Stimulated activated CD4-positive, alpha-beta T cell treated with anti-CD3 and anti-CD28 coated beads, Interleukin-1b, Interleukin-23, amount 100 ng/mL, for 4 hours (primary cell): Measurements from ENCODE around the gene SLC36A3.
"Not testable (repeated sequence)": the region's sequence is repeated elsewhere in the genome, so short reads cannot be mapped to it uniquely, and the experiment has no call there.

Experiments
- DNase-seq, 2 donors: peaks; one replicate each; pipeline ENCODE4 v3.0.0-alpha.2; 2020; ENCODE audit warnings: low read depth in 2 of 2

The SLC36A3 gene

GRCh38 chr5:151258816-151259215 lies 44.8 kb downstream of the SLC36A3 start:
- DNase-seq, result no peak

GRCh38 chr5:151258201-151258611 lies 45.4 kb downstream of the SLC36A3 start:
- no peak for DNase-seq

- no peak for DNase-seq
Measured at GRCh38 chr5:151257731-151258181, 45.8 kb downstream of the SLC36A3 start.

GRCh38 chr5:151255621-151256286 lies 47.8 kb downstream of the SLC36A3 start:
- no peak for DNase-seq

- not testable (repeated sequence) for DNase-seq
Measured at GRCh38 chr5:151254990-151255389, 48.6 kb downstream of the SLC36A3 start.

GRCh38 chr5:151254556-151254955 lies 49.0 kb downstream of the SLC36A3 start:
- no peak for DNase-seq

GRCh38 chr5:151253605-151253950 lies 50.0 kb downstream of the SLC36A3 start:
- no peak for DNase-seq

GRCh38 chr5:151252762-151253604 lies 50.6 kb downstream of the SLC36A3 start, which contains the start of gene GM2A:
GM2A (plus strand) TSS chr5:151253185; CDS start chr5:151253217, 32 bp downstream.
- DNase-seq, result peak; percentile 98

GRCh38 chr5:151251621-151252020 lies 51.9 kb downstream of the SLC36A3 start:
- no peak for DNase-seq

- no peak for DNase-seq
Measured at GRCh38 chr5:151251001-151251551, 52.5 kb downstream of the SLC36A3 start.

GRCh38 chr5:151250346-151251000 lies 53.1 kb downstream of the SLC36A3 start:
- DNase-seq, result no peak

- DNase-seq, result no peak
Measured at GRCh38 chr5:151249281-151249680, 54.3 kb downstream of the SLC36A3 start.

GRCh38 chr5:151248651-151249050 lies 54.9 kb downstream of the SLC36A3 start:
- no peak for DNase-seq

- no peak for DNase-seq
Measured at GRCh38 chr5:151245680-151246219, 57.8 kb downstream of the SLC36A3 start.

- DNase-seq, result no peak
Measured at GRCh38 chr5:151244206-151244605, 59.4 kb downstream of the SLC36A3 start.

- no peak for DNase-seq
Measured at GRCh38 chr5:151243564-151243963, 60.0 kb downstream of the SLC36A3 start.

GRCh38 chr5:151243127-151243526 lies 60.4 kb downstream of the SLC36A3 start:
- no peak for DNase-seq

GRCh38 chr5:151240924-151241635 lies 62.5 kb downstream of the SLC36A3 start:
- DNase-seq, result no peak

GRCh38 chr5:151240268-151240835 lies 63.2 kb downstream of the SLC36A3 start:
- DNase-seq, result not testable (repeated sequence)

GRCh38 chr5:151239237-151239861 lies 64.2 kb downstream of the SLC36A3 start:
- peak; percentile 45 to 60 for DNase-seq
